GM12864 (cell line): ENCODE results near the gene ZC3H15.

Experiments
- DNase-seq: peaks from one replicate; pipeline ENCODE4 v3.0.0-alpha.2; 2011; ENCODE audit warnings: low read depth
- H3K4me3 ChIP-seq: 2 replicates; pipeline ENCODE4 v1.5.1; 2011; ENCODE audit warnings: mild to moderate bottlenecking, low read depth, low read length, control low read depth
- TF ChIP-seq, protein P1 (sequence below): IDR thresholded peaks from 2 replicates; pipeline ENCODE4 v1.5.1; 2011; ENCODE audit warnings: low read depth, mild to moderate bottlenecking, moderate library complexity, low read length, control low read depth, inconsistent platforms; ENCODE audit errors: missing control alignments

The ZC3H15 gene

GRCh38 chr2:186554850-186555671 is 69.0 kb downstream of the ZC3H15 start:
- no peak for DNase-seq
- TF ChIP-seq, protein P1, sequence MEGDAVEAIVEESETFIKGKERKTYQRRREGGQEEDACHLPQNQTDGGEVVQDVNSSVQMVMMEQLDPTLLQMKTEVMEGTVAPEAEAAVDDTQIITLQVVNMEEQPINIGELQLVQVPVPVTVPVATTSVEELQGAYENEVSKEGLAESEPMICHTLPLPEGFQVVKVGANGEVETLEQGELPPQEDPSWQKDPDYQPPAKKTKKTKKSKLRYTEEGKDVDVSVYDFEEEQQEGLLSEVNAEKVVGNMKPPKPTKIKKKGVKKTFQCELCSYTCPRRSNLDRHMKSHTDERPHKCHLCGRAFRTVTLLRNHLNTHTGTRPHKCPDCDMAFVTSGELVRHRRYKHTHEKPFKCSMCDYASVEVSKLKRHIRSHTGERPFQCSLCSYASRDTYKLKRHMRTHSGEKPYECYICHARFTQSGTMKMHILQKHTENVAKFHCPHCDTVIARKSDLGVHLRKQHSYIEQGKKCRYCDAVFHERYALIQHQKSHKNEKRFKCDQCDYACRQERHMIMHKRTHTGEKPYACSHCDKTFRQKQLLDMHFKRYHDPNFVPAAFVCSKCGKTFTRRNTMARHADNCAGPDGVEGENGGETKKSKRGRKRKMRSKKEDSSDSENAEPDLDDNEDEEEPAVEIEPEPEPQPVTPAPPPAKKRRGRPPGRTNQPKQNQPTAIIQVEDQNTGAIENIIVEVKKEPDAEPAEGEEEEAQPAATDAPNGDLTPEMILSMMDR, result no peak
- no peak overlapping the region for H3K4me3 ChIP-seq

DNA sequence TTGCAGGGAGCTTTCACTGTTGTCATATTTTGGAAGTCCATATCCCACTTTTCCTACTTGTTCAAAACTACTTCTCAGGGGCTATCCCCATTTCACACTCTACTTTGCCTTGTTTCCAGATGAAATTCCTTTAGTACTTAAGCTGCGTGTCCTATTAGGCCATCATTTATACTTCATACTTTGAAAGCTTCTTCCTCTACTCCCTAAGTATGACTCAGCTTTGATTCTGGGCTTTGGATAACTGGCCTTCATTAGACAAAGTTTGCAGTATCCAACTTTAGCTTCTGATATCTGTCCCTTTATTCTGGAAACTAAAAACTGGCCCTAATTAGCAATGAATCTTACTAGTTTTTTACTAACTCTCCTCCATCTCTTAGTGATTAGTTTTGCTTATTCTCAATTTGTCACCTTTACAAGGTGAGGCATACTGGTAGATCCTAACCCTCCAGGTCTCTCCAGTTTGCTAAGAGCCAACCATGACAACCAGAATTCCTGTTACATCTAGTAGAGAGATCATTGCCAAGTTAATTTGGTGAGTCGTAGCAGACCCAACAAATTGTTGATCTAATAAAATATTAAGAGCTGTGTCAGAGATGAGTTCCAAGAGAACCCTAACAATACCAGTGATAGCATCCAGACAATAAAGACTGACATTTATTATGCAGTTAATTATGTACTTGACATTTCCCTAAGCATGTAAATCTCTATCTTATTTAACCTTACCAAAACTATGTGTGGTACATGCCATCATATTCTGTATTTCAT is 72.6 kb downstream of the ZC3H15 start:
- DNase-seq, result no peak
- H3K4me3 ChIP-seq, result no peak overlapping the region
- TF ChIP-seq, protein P1, result no peak
